GM19328 (cell line): ENCODE measurements around the gene SLC1A1.
A peak's percentile ranks its signal among the peaks of the same experiment; 100 is the strongest.
"Not testable (repeated sequence)": the region's sequence is repeated elsewhere in the genome, so short reads cannot be mapped to it uniquely, and the experiment has no call there.

ENCODE experiments used
- ATAC-seq: cut with Tn5 transposase; IDR thresholded peaks from one replicate; pipeline ENCODE4 v1.9.1; 2021; ENCODE audit warnings: mild to moderate bottlenecking, moderate library complexity; ENCODE audit not compliant: unreplicated experiment

SLC1A1 gene

GRCh38 chr9:4540425-4540824 is 50.2 kb downstream of the SLC1A1 start:
- no peak for ATAC-seq

- ATAC-seq, result no peak
These were observed 51.0 kb downstream of the SLC1A1 start for GRCh38 chr9:4541281-4541680.

GRCh38 chr9:4541856-4542255 is 51.6 kb downstream of the SLC1A1 start:
- ATAC-seq, result no peak

GRCh38 chr9:4544714-4545113 is 54.4 kb downstream of the SLC1A1 start:
- not testable (repeated sequence) for ATAC-seq

GRCh38 chr9:4547016-4547415 is 56.7 kb downstream of the SLC1A1 start:
- ATAC-seq, result no peak

GRCh38 chr9:4548811-4549725 is 58.8 kb downstream of the SLC1A1 start:
- no peak for ATAC-seq

GRCh38 chr9:4549751-4550295 is 59.6 kb downstream of the SLC1A1 start:
- ATAC-seq, result no peak

GRCh38 chr9:4550777-4551484 is 60.7 kb downstream of the SLC1A1 start:
- ATAC-seq, result no peak

- ATAC-seq, result no peak
These were observed 63.7 kb downstream of the SLC1A1 start for GRCh38 chr9:4553951-4554381.

GRCh38 chr9:4555236-4555635 is 65.0 kb downstream of the SLC1A1 start:
- no peak for ATAC-seq

GRCh38 chr9:4558371-4558998 is 68.2 kb downstream of the SLC1A1 start:
- ATAC-seq, result no peak

- ATAC-seq, result peak; percentile 90
These were observed 69.3 kb downstream of the SLC1A1 start for GRCh38 chr9:4559261-4560182.

GRCh38 chr9:4563105-4563504 is 72.8 kb downstream of the SLC1A1 start:
- ATAC-seq, result no peak

GRCh38 chr9:4566806-4567205 is 76.5 kb downstream of the SLC1A1 start:
- no peak for ATAC-seq

GRCh38 chr9:4567601-4568000 is 77.3 kb downstream of the SLC1A1 start:
- ATAC-seq, result no peak

- ATAC-seq, result no peak
These were observed 78.8 kb downstream of the SLC1A1 start for GRCh38 chr9:4569101-4569500.

- ATAC-seq, result no peak
These were observed 82.0 kb downstream of the SLC1A1 start for GRCh38 chr9:4572184-4572826.

GRCh38 chr9:4573176-4573575 is 82.9 kb downstream of the SLC1A1 start:
- no peak for ATAC-seq

GRCh38 chr9:4573634-4574389 is 83.5 kb downstream of the SLC1A1 start:
- ATAC-seq, result no peak
